Ectodermal cell (in vitro differentiated cells): Measurements from ENCODE around the gene CLEC19A.

Experiments used
- H3K27ac ChIP-seq: 2 replicates; pipeline ENCODE4 v1.7.0; 2013; ENCODE audit warnings: mild to moderate bottlenecking, low read depth, low read length; ENCODE audit not compliant: insufficient read depth, poor library complexity, severe bottlenecking
- H3K27me3 ChIP-seq: 2 replicates; pipeline ENCODE4 v1.7.0; 2013; ENCODE audit warnings: mild to moderate bottlenecking, low read length; ENCODE audit not compliant: insufficient read depth, control insufficient read depth, poor library complexity, severe bottlenecking
- H3K36me3 ChIP-seq: one replicate; pipeline ENCODE4 v1.7.0; 2013; ENCODE audit warnings: low read length; ENCODE audit not compliant: control insufficient read depth, insufficient read depth
- H3K4me1 ChIP-seq: one replicate; pipeline ENCODE4 v1.7.0; 2013; ENCODE audit warnings: low read length; ENCODE audit not compliant: control insufficient read depth, insufficient read depth
- H3K4me3 ChIP-seq: 2 replicates; pipeline ENCODE4 v1.7.0; 2013; ENCODE audit warnings: low read depth, low read length, control low read depth; ENCODE audit not compliant: insufficient read depth
- H3K9me3 ChIP-seq: 2 replicates; pipeline ENCODE4 v1.7.0; 2013; ENCODE audit warnings: mild to moderate bottlenecking, low read length, moderate library complexity; ENCODE audit not compliant: control insufficient read depth
- WGBS, 2 experiments: methylation state at CpG; one replicate each; pipeline ENCODE4 v1.1.7; 2013; ENCODE audit warnings: missing lambda C conversion rate in 2 of 2; 5-methylcytosine and 5-hydroxymethylcytosine counted together

CLEC19A gene

GRCh38 chr16:19283637-19284036, 1.9 kb upstream of the CLEC19A start:
- 100% methylated on average over 2 of the region's 2 CpGs for WGBS, 2 experiments
- Histone ChIP-seq H3K27ac (no peak overlapping the region), H3K9me3 (no peaks in the 10 kb centered on the region), H3K27me3 (no peaks in the 10 kb centered on the region), H3K4me1 (peaks cover 23% of the 10 kb centered on the region), H3K4me3 (no peak overlapping the region), H3K36me3 (no peaks in the 10 kb centered on the region)

GRCh38 chr16:19284207-19284606, 1.3 kb upstream of the CLEC19A start:
- 82 to 89% methylated on average over 1 of the region's 1 CpG for WGBS, 2 experiments
- no peak overlapping the region for H3K4me3 ChIP-seq
- H3K9me3 ChIP-seq: no peaks in the 10 kb centered on the region
- H3K4me1 ChIP-seq: peaks cover 25% of the 10 kb centered on the region
- no peaks in the 10 kb centered on the region for H3K36me3 ChIP-seq
- no peaks in the 10 kb centered on the region for H3K27me3 ChIP-seq
- no peak overlapping the region for H3K27ac ChIP-seq

- Histone ChIP-seq H3K4me3 (no peak overlapping the region), H3K36me3 (no peaks in the 10 kb centered on the region), H3K9me3 (no peaks in the 10 kb centered on the region), H3K4me1 (peaks cover 42% of the 10 kb centered on the region), H3K27me3 (no peaks in the 10 kb centered on the region), H3K27ac (no peak overlapping the region)
- 97 to 100% methylated on average over 1 of the region's 2 CpGs for WGBS, 2 experiments
These were observed 1.3 kb downstream of the CLEC19A start for GRCh38 chr16:19286827-19287226.

GRCh38 chr16:19287241-19287640, 1.7 kb downstream of the CLEC19A start:
- 80 to 84% methylated on average over 4 of the region's 4 CpGs for WGBS, 2 experiments

DNA sequence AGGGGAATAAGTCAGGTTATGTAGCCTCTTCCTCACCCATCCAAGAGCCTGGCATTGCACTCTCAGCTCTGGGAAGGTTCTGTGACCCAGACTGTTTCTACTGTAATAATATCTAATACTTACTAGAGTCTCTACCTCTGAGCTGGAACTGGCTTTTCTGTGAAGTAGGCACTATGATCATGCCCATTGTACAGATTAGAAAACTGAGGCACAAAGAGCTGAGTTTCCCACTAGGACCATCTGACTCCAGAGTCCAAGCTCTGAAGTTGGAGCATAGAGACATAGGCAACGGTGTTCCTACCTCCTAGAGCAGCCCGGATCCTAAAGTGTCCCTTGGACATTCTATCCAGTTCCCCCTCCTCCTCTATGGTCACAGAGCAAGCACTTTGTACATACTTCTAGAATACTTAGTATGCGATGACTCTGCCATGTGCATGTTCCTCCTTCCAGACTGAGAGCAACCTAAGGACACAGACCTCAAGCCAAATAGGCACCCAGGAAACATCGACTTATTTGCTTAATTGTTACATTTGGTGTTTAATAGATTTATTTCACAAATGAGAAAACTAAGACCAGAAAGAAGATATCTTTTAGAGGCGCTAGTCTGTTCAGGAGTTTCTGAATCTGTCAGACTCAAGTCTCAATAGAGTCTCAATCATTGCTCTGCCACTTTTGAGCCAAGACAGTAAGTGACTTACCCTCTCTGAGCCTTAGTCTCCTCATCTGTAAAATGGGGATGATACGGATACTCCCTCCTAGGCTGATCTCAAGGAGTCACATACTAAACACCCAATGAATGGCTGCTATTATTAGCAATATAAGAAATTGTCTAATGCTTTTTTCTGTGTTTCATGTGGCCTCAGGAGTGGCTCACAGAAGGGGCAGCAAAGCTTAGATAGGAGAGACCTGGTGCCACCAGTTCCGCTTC, 3.6 kb downstream of the CLEC19A start:
- peaks cover 56% of the 10 kb centered on the region for H3K4me1 ChIP-seq
- no peak overlapping the region for H3K4me3 ChIP-seq
- H3K9me3 ChIP-seq: no peaks in the 10 kb centered on the region
- no peaks in the 10 kb centered on the region for H3K36me3 ChIP-seq
- 90 to 91% methylated on average over 6 to 7 of the region's 7 CpGs for WGBS, 2 experiments
- no peaks in the 10 kb centered on the region for H3K27me3 ChIP-seq
- peak overlapping the region; percentile 79 for H3K27ac ChIP-seq

More at GRCh38 chr16:19287241-19287640, 1.7 kb downstream of the CLEC19A start:
- H3K27ac ChIP-seq: no peak overlapping the region
- H3K36me3 ChIP-seq: no peaks in the 10 kb centered on the region
- H3K4me1 ChIP-seq: peaks cover 46% of the 10 kb centered on the region
- H3K27me3 ChIP-seq: no peaks in the 10 kb centered on the region
- no peak overlapping the region for H3K4me3 ChIP-seq
- H3K9me3 ChIP-seq: no peaks in the 10 kb centered on the region

GRCh38 chr16:19289811-19290485, 4.4 kb downstream of the CLEC19A start:
- 44 to 49% methylated on average over 7 of the region's 7 CpGs for whole genome bisulfite sequencing, 2 experiments
- no peaks in the 10 kb centered on the region for H3K9me3 ChIP-seq
- H3K27me3 ChIP-seq: no peaks in the 10 kb centered on the region
- H3K4me3 ChIP-seq: no peak overlapping the region
- H3K4me1 ChIP-seq: peaks cover 63% of the 10 kb centered on the region
- no peaks in the 10 kb centered on the region for H3K36me3 ChIP-seq
- peak overlapping the region; percentile 79 for H3K27ac ChIP-seq

GRCh38 chr16:19290860-19291259, 5.3 kb downstream of the CLEC19A start:
- H3K4me3 ChIP-seq: no peak overlapping the region
- 87 to 93% methylated on average over 2 of the region's 2 CpGs for WGBS, 2 experiments
- H3K9me3 ChIP-seq: no peaks in the 10 kb centered on the region
- H3K27me3 ChIP-seq: no peaks in the 10 kb centered on the region
- peak overlapping the region; percentile 79 for H3K27ac ChIP-seq
- H3K4me1 ChIP-seq: peaks cover 54% of the 10 kb centered on the region
- no peaks in the 10 kb centered on the region for H3K36me3 ChIP-seq

DNA sequence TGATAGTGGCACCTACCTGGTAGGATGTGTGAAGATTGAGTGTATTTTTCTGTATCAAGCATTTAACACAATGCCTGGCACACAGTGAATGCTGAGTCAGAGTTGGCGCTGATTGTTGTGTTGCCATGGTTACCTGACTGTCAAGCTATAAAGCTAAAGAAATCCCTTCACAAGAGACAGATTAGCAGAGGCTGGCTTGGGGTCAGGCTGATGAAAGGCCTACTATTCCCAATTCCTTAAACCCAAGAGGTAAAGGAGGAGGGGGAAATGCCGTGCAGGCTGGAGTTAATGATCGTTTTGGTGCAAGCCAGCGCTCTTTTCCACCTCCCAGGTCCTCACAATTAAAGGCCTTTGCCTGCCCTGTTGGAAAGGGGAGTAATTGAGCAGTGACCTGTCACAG, 5.9 kb downstream of the CLEC19A start:
- Histone ChIP-seq H3K9me3 (no peaks in the 10 kb centered on the region), H3K27ac (peak overlapping the region; percentile 79)
- WGBS, 2 experiments: 17 to 67% methylated on average over 1 to 4 of the region's 4 CpGs

DNA sequence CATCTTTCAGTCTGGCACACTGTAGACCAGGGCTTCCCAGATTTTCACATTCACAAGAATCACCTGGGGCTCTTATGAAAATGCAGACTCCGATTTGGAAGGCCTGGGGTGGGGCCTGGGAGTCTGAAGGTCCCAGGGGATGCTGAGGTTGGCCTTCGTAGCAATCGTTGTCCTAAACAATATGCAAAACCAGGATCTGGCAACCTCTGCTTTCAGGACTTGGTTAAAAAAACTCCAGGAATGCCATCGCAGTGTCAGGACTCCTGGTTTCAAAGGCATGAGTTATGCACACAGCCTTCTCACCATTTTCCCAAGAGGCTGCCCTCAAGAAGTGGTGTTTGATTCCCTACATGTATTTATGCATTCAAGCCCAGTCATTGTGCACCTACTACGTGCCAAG, 6.7 kb downstream of the CLEC19A start:
- Histone ChIP-seq H3K4me3 (no peak overlapping the region), H3K4me1 (peaks cover 54% of the 10 kb centered on the region), H3K27me3 (no peaks in the 10 kb centered on the region), H3K9me3 (no peaks in the 10 kb centered on the region), H3K36me3 (no peaks in the 10 kb centered on the region), H3K27ac (peak overlapping the region; percentile 79)
- WGBS, 2 experiments: 72 to 77% methylated on average over 5 of the region's 5 CpGs

More for the DNA sequence above, 5.9 kb downstream of the CLEC19A start:
- Histone ChIP-seq H3K27me3 (no peaks in the 10 kb centered on the region), H3K4me1 (peaks cover 54% of the 10 kb centered on the region), H3K4me3 (no peak overlapping the region), H3K36me3 (no peaks in the 10 kb centered on the region)

DNA sequence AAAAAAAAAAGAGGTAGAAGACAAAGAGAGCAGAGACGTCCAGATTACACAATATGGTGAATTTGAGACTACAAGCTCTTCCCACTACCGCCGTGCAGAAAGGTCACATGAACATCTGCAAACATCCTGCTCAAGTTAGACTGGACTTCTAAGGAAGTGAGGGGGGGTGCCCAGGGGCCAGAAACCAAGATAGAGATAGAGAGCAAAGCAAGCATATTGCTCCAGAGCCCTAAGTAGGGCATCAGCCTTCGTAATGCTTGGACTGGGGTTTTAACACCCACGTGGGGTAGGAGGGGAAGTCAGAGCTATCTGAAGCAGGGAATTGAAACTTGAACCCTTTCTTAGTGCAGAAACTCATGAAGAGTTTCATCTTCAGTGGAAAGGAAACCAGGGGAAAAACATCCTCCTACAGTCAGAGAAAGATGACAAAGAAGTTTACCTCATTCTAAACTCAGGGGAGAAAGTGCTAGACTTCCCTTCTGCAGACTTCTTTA, 8.7 kb downstream of the CLEC19A start:
- Histone ChIP-seq H3K9me3 (no peaks in the 10 kb centered on the region), H3K27ac (no peak overlapping the region), H3K36me3 (no peaks in the 10 kb centered on the region), H3K27me3 (no peaks in the 10 kb centered on the region), H3K4me1 (peaks cover 39% of the 10 kb centered on the region), H3K4me3 (no peak overlapping the region)
- WGBS, 2 experiments: 81 to 83% methylated on average over 5 of the region's 5 CpGs
